CD14-positive monocyte (primary cell): Measurements from ENCODE around the gene CLUH. TPM values are rescaled to one million over a fixed set of nuclear protein-coding genes. Genes with fewer than 3 reads are reported as not detected.
A peak's percentile ranks its signal among the peaks of the same experiment; 100 is the strongest.

ENCODE experiments used
- DNase-seq, 3 donors: peaks; one replicate each; pipeline ENCODE4 v3.0.0-alpha.2; 2011 to 2022
- H2AFZ ChIP-seq: 2 replicates; pipeline ENCODE4 v1.6.0; 2012; ENCODE audit warnings: mild to moderate bottlenecking, low read depth, low read length, inconsistent platforms; ENCODE audit not compliant: insufficient read depth, poor library complexity, severe bottlenecking
- H3K27ac ChIP-seq, 2 donors: 1 replicate in 1 of 2; 2 replicates in 1 of 2; pipeline ENCODE4 v1.5.1; 2012 to 2013; ENCODE audit warnings: low read length in 2 of 2, control low read depth in 1 of 2, inconsistent platforms in 1 of 2, low read depth in 1 of 2, mild to moderate bottlenecking in 1 of 2
- H3K27me3 ChIP-seq, 2 donors: one replicate each; pipeline versions ENCODE4 v1.6.0 to v1.6.1; 2011 to 2013; ENCODE audit warnings: low read length in 2 of 2; ENCODE audit not compliant: control insufficient read depth in 2 of 2, insufficient read depth in 2 of 2
- H3K36me3 ChIP-seq, 2 donors: replicated peaks in 1 of 2; 1 replicate in 1 of 2; 2 replicates in 1 of 2; pipeline versions ENCODE4 v1.5.1 to v1.6.1; 2012 to 2013; ENCODE audit warnings: low read length in 2 of 2, control low read depth in 1 of 2, inconsistent platforms in 1 of 2, mild to moderate bottlenecking in 1 of 2; ENCODE audit not compliant: insufficient read depth in 2 of 2, control insufficient read depth in 1 of 2
- H3K4me1 ChIP-seq, 2 donors: 1 replicate in 1 of 2; 2 replicates in 1 of 2; pipeline versions ENCODE4 v1.5.1 to v1.6.1; 2012 to 2013; ENCODE audit warnings: low read length in 2 of 2, control low read depth in 1 of 2, inconsistent platforms in 1 of 2, mild to moderate bottlenecking in 1 of 2, moderate library complexity in 1 of 2; ENCODE audit not compliant: insufficient read depth in 2 of 2, control insufficient read depth in 1 of 2
- H3K4me2 ChIP-seq: replicated peaks from 2 replicates; pipeline ENCODE3; 2012; ENCODE audit warnings: low read length, moderate library complexity, mild to moderate bottlenecking; ENCODE audit not compliant: poor library complexity, severe bottlenecking; ENCODE audit errors: extremely low read depth
- H3K4me3 ChIP-seq, 3 experiments: fragments of 200-600 bp in 1 of 3; sonication (generic) in 1 of 3; replicated peaks in 1 of 3; 1 replicate in 2 of 3; 2 replicates in 1 of 3; pipeline ENCODE4 v1.5.1; 2011 to 2013; ENCODE audit warnings: low read length in 3 of 3, mild to moderate bottlenecking in 3 of 3, control low read depth in 2 of 3, low read depth in 2 of 3, inconsistent platforms in 1 of 3, moderate library complexity in 1 of 3
- H3K79me2 ChIP-seq: 2 replicates; pipeline ENCODE4 v1.6.0; 2012; ENCODE audit warnings: mild to moderate bottlenecking, control low read depth, inconsistent platforms, low read length, moderate library complexity; ENCODE audit not compliant: insufficient read depth
- H3K9ac ChIP-seq: 2 replicates; pipeline ENCODE4 v1.6.0; 2017; ENCODE audit warnings: low read length, mild to moderate bottlenecking; ENCODE audit not compliant: insufficient read depth, poor library complexity, severe bottlenecking
- H3K9me3 ChIP-seq, 2 donors: replicated peaks in 1 of 2; 1 replicate in 1 of 2; 2 replicates in 1 of 2; pipeline versions ENCODE4 v1.5.1 to v1.6.1; 2012 to 2013; ENCODE audit warnings: low read length in 2 of 2, control low read depth in 1 of 2; ENCODE audit not compliant: control insufficient read depth in 1 of 2, insufficient read depth in 1 of 2
- H4K20me1 ChIP-seq: 2 replicates; pipeline ENCODE4 v1.6.0; 2012; ENCODE audit warnings: mild to moderate bottlenecking, low read length, control low read depth, moderate library complexity; ENCODE audit not compliant: insufficient read depth
- H3K27ac Mint-ChIP-seq, 7 donors: one replicate each; pipeline ENCODE4 v1.8.0; 2020; ENCODE audit warnings: mild to moderate bottlenecking in 7 of 7, mixed read lengths in 7 of 7, moderate library complexity in 6 of 7, inconsistent platforms in 2 of 7
- H3K27me3 Mint-ChIP-seq, 3 donors: one replicate each; pipeline ENCODE4 v1.8.0; 2021 to 2022; ENCODE audit warnings: low read depth in 3 of 3, mild to moderate bottlenecking in 3 of 3, mixed read lengths in 3 of 3, moderate library complexity in 3 of 3, inconsistent platforms in 1 of 3
- H3K36me3 Mint-ChIP-seq, 2 donors: one replicate each; pipeline ENCODE4 v1.8.0; 2020; ENCODE audit warnings: mixed read lengths in 2 of 2, inconsistent platforms in 1 of 2, mild to moderate bottlenecking in 1 of 2
- H3K4me1 Mint-ChIP-seq: one replicate; pipeline ENCODE4 v1.8.0; 2020; ENCODE audit warnings: mild to moderate bottlenecking, mixed read lengths
- H3K4me3 Mint-ChIP-seq, 2 donors: one replicate each; pipeline ENCODE4 v1.8.0; 2020; ENCODE audit warnings: mild to moderate bottlenecking in 2 of 2, mixed read lengths in 2 of 2, moderate library complexity in 1 of 2
- H3K9me3 Mint-ChIP-seq, 7 donors: one replicate each; pipeline ENCODE4 v1.8.0; 2020 to 2022; ENCODE audit warnings: mixed read lengths in 7 of 7, mild to moderate bottlenecking in 6 of 7, moderate library complexity in 6 of 7, inconsistent platforms in 2 of 7
- WGBS: methylation state at CpG from one replicate; pipeline ENCODE4 v1.1.5; 2013; ENCODE audit warnings: missing lambda C conversion rate; ENCODE audit not compliant: insufficient coverage; 5-methylcytosine and 5-hydroxymethylcytosine counted together
- intact Hi-C, 2 donors: fragments of 100-400 bp; cut with micrococcal nuclease; formaldehyde crosslinking; loops; one replicate each; pipeline versions ENCODE4 v1.15.0 to v1.15.1; 2023
- polyA plus RNA-seq, 3 donors: library from polyadenylated mRNA; depleted of rRNA in 1 of 3; unstranded in 2 of 3; stranded (reverse) in 1 of 3; fragments of 300-500 nt in 2 of 3; fragments of >200 nt in 1 of 3; fragmentation: Illumina TruSeq in 2 of 3; gene quantifications; 1 replicate in 2 of 3; 2 replicates in 1 of 3; pipeline ENCODE4 v1.2.3, GENCODE V29; 2012 to 2021
- TF ChIP-seq, protein P1 (sequence below): fragments of 200-600 bp; IDR thresholded peaks from one replicate; pipeline ENCODE4 v1.8.0; 2022; ENCODE audit warnings: antibody characterized with exemption, mild to moderate bottlenecking

Gene CLUH
- polyA plus RNA-seq, 3 donors = 1.6 to 26.2 (median 4.2) TPM

DNA sequence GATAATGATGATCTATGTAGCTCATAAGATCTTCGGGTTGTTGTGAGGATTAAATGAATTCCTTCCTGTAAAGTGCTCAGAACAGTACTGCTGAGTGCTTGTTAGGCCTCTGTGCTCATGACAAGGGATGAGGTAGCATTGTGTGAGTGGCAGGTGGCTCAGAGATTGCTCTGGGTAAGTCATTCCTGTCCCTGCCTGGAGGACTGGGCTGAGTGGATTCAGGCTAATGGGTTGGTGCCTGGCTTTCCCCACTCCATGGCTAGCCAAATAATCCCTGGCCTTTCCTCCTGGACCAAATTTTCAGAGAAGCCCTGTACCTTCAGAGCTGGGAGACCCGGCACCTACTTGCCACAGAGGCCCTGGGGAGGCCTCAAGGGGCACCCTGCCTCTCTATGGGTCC lies 39.2 kb upstream of the CLUH start:
- H3K4me1 ChIP-seq = no peaks in the 10 kb centered on the region
- no peak overlapping the region for H2AFZ ChIP-seq
- Mint-ChIP-seq H3K36me3 (no peaks in the 10 kb centered on the region), H3K4me1 (peaks cover 2% of the 10 kb centered on the region), H3K4me3 (peak overlapping the region in 1 of 2 donors; percentile 35), H3K9me3 (peaks cover 0 to 11% (median 3%) of the 10 kb centered on the region in 7 donors), H3K27ac (no peak overlapping the region), H3K27me3 (peaks cover 63 to 79% (median 71%) of the 10 kb centered on the region in 3 donors)
- intact Hi-C loops = no loop called here
- no peaks in the 10 kb centered on the region for H3K79me2 ChIP-seq
- peaks cover 18 to 48% of the 10 kb centered on the region in 2 donors for H3K27me3 ChIP-seq
- TF ChIP-seq, protein P1, sequence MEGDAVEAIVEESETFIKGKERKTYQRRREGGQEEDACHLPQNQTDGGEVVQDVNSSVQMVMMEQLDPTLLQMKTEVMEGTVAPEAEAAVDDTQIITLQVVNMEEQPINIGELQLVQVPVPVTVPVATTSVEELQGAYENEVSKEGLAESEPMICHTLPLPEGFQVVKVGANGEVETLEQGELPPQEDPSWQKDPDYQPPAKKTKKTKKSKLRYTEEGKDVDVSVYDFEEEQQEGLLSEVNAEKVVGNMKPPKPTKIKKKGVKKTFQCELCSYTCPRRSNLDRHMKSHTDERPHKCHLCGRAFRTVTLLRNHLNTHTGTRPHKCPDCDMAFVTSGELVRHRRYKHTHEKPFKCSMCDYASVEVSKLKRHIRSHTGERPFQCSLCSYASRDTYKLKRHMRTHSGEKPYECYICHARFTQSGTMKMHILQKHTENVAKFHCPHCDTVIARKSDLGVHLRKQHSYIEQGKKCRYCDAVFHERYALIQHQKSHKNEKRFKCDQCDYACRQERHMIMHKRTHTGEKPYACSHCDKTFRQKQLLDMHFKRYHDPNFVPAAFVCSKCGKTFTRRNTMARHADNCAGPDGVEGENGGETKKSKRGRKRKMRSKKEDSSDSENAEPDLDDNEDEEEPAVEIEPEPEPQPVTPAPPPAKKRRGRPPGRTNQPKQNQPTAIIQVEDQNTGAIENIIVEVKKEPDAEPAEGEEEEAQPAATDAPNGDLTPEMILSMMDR = no peak
- 80% methylated on average over 1 of the region's 2 CpGs for WGBS
- H3K36me3 ChIP-seq = no peaks in the 10 kb centered on the region
- H3K4me2 ChIP-seq = no peak overlapping the region
- no peaks in the 10 kb centered on the region for H4K20me1 ChIP-seq
- H3K9me3 ChIP-seq = no peaks in the 10 kb centered on the region
- H3K9ac ChIP-seq = no peak overlapping the region
- H3K27ac ChIP-seq = no peak overlapping the region
- H3K4me3 ChIP-seq = no peak overlapping the region
- DNase-seq = no peak

DNA sequence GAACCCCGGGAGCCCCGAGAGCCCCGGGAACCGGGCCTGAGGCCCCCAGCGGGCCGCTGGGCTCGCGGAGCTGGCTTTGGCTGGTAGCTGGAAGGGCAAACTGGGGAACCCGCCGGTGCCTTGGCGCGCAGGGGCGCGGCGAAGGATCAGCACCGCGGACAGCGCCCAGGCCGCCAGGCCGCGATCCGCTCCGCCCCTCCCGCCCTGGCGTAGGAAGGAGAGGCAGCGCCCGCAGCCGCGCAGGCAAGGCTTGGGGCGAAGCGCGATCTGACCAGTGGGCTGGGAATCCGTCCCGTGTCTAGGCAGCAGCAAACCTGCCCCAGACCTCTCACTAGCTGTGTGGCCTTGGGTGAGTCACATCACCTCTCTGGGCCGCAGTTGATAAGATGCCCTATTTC lies 38.2 kb upstream of the CLUH start:
- no peaks in the 10 kb centered on the region for H3K36me3 ChIP-seq
- no peak overlapping the region for H3K4me3 Mint-ChIP-seq
- H3K27ac ChIP-seq = no peak overlapping the region
- intact Hi-C loops = loop anchor here in 1 of 2 donors (10.0 kb wide), 1 partner anchor 835 kb away; no protein-coding TSS in a partner anchor
- H3K4me2 ChIP-seq = peak overlapping the region; percentile 11
- under 1% methylated on average over 29 of the region's 35 CpGs for WGBS
- no peak overlapping the region for H3K9ac ChIP-seq
- H2AFZ ChIP-seq = no peak overlapping the region
- no peaks in the 10 kb centered on the region for H3K36me3 Mint-ChIP-seq
- no peaks in the 10 kb centered on the region for H3K79me2 ChIP-seq
- peak; percentile 49 to 57 (median 51) for DNase-seq
- no peaks in the 10 kb centered on the region for H3K4me1 ChIP-seq
- peaks cover 0 to 7% (median 0%) of the 10 kb centered on the region in 7 donors for H3K9me3 Mint-ChIP-seq
- H4K20me1 ChIP-seq = no peaks in the 10 kb centered on the region
- H3K9me3 ChIP-seq = no peaks in the 10 kb centered on the region
- H3K27ac Mint-ChIP-seq = no peak overlapping the region
- H3K27me3 Mint-ChIP-seq = peaks cover 64 to 78% (median 71%) of the 10 kb centered on the region in 3 donors
- TF ChIP-seq, protein P1 = no peak
- H3K4me1 Mint-ChIP-seq = no peaks in the 10 kb centered on the region
- no peak overlapping the region for H3K4me3 ChIP-seq
- H3K27me3 ChIP-seq = peaks cover 14 to 49% of the 10 kb centered on the region in 2 donors
